ENCODE data around the gene SRGAP1.
"Not testable (repeated sequence)": the region's sequence is repeated elsewhere in the genome, so short reads cannot be mapped to it uniquely, and the experiment has no call there.

SRGAP1 gene

DNA sequence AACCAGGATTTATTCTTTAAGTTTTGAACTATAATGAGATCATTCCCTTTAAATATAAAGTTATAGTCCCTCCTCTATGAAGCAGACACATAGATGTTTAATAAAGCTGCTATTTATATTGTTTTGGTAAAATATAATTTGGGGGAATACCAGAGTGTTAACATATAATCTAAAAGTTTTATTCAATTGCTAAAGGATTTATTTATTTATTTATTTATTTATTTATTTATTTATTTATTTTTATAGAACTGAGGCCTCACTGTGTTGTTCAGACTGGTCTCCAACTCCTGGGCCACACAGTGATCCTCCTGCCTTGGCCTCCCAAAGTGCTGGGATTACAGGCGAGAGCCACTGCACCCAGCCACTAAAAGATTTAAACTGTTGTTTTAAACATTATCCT lies 278.9 kb downstream of the SRGAP1 start:
- no peak overlapping the region for H3K4me3 Mint-ChIP-seq
- H3K27ac Mint-ChIP-seq = no peak overlapping the region
- H3K27me3 Mint-ChIP-seq (ENCODE audit: low read depth) = no peaks in the 10 kb centered on the region
- no peaks in the 10 kb centered on the region for H3K4me1 Mint-ChIP-seq
- TF ChIP-seq, protein P1, sequence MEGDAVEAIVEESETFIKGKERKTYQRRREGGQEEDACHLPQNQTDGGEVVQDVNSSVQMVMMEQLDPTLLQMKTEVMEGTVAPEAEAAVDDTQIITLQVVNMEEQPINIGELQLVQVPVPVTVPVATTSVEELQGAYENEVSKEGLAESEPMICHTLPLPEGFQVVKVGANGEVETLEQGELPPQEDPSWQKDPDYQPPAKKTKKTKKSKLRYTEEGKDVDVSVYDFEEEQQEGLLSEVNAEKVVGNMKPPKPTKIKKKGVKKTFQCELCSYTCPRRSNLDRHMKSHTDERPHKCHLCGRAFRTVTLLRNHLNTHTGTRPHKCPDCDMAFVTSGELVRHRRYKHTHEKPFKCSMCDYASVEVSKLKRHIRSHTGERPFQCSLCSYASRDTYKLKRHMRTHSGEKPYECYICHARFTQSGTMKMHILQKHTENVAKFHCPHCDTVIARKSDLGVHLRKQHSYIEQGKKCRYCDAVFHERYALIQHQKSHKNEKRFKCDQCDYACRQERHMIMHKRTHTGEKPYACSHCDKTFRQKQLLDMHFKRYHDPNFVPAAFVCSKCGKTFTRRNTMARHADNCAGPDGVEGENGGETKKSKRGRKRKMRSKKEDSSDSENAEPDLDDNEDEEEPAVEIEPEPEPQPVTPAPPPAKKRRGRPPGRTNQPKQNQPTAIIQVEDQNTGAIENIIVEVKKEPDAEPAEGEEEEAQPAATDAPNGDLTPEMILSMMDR (IDR thresholded peaks at IDR 0.05; ENCODE audit: unreplicated experiment in 3 of 3) = no peak
- peaks cover 50% of the 10 kb centered on the region for H3K36me3 Mint-ChIP-seq (ENCODE audit: low read depth)
- no peaks in the 10 kb centered on the region for H3K9me3 Mint-ChIP-seq

DNA sequence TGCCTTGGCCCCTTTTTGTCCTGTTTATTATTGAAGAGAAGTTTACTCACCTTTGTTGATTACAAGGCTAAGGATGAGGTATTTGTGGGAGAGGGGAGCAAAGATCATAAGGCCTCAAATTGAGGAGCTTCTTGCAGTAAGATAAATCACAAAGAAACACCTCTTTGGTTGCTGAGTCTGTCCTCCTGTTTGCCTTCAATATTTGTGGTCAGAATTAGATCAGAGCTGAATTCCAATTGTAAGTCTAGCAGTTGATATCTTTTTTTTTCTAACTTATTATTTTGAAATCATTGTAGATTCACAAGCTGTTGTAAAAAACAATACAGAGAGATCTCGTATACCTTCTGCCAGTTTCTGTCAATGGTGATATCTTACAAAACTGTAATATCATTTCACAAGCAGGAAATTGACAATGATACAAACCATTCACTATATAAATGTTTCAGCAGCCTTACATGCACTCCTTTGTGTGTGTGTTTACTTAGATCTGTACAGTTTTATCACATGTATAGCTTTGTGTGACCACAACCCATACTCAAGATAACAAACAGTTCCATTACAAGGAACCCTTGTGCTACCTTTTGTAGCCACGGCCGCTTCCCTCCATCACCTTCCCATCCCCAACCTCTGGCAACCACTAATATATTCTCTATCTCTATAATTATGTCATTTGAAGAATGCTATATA lies 280.2 kb downstream of the SRGAP1 start:
- no peaks in the 10 kb centered on the region for H3K4me1 Mint-ChIP-seq
- H3K27ac Mint-ChIP-seq = no peak overlapping the region
- no peak overlapping the region for H3K4me3 Mint-ChIP-seq
- no peaks in the 10 kb centered on the region for H3K27me3 Mint-ChIP-seq (ENCODE audit: low read depth)
- H3K9me3 Mint-ChIP-seq = no peaks in the 10 kb centered on the region
- TF ChIP-seq, protein P1 (IDR thresholded peaks at IDR 0.05; ENCODE audit: unreplicated experiment in 3 of 3) = no peak
- H3K36me3 Mint-ChIP-seq (ENCODE audit: low read depth) = peaks cover 58% of the 10 kb centered on the region

DNA sequence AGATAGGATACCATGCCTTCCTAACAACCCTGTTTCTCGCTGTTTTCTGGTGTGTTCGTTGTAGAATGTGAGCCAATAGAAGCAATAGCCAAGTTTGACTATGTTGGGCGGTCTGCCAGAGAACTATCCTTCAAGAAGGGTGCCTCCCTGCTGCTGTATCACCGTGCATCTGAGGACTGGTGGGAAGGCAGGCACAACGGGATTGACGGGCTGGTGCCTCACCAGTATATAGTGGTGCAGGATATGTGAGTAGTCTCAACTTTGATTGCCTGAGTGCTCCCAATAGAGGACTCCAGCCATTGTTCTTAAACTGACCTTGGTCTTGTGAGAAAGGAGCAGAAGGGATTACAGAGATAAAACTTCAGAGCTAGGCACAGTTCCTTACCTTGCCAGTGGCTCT lies 281.4 kb downstream of the SRGAP1 start:
- Mint-ChIP-seq H3K4me3 (no peak overlapping the region), H3K4me1 (no peaks in the 10 kb centered on the region), H3K36me3 (ENCODE audit: low read depth) (peaks cover 66% of the 10 kb centered on the region), H3K9me3 (no peaks in the 10 kb centered on the region), H3K27me3 (ENCODE audit: low read depth) (no peaks in the 10 kb centered on the region), H3K27ac (no peak overlapping the region)
- TF ChIP-seq, protein P1 (IDR thresholded peaks at IDR 0.05; ENCODE audit: unreplicated experiment in 3 of 3) = no peak

DNA sequence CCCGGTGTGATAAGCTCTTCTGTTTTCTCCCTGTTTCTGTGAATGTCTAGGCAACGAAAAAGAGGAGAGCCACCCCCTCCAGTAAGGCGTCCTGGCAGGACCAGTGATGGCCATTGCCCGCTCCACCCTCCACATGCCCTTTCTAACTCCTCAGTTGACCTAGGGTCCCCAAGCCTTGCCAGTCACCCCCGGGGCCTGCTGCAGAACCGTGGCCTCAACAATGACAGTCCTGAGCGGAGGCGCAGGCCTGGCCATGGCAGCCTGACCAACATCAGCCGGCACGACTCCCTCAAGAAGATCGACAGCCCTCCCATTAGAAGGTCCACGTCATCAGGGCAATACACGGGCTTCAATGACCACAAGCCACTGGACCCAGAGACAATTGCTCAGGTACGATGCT lies 283.3 kb downstream of the SRGAP1 start:
- no peak overlapping the region for H3K27ac Mint-ChIP-seq
- H3K36me3 Mint-ChIP-seq (ENCODE audit: low read depth) = peaks cover 79% of the 10 kb centered on the region
- TF ChIP-seq, protein P1 (IDR thresholded peaks at IDR 0.05; ENCODE audit: unreplicated experiment in 3 of 3) = no peak
- peaks cover 14% of the 10 kb centered on the region for H3K9me3 Mint-ChIP-seq
- no peak overlapping the region for H3K4me3 Mint-ChIP-seq
- no peaks in the 10 kb centered on the region for H3K27me3 Mint-ChIP-seq (ENCODE audit: low read depth)
- no peaks in the 10 kb centered on the region for H3K4me1 Mint-ChIP-seq

DNA sequence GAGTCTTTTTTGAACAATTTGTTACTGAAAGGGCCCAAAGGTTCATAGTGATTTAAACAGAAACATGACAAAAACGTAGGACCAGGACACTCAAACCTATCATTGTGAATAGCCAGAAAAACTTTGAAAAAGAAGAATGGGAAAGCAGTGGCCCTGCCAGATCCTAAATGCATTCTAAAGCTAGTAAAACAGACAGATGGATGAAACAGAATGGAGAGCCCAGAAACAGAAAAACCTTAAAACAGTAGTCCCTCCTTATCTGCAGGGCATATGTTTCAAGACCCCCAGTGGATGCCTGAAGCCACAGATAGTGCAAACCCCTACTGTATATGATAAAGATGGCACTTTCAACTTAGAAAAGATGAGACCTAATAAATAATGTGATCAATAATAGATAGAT lies 283.9 kb downstream of the SRGAP1 start:
- Mint-ChIP-seq H3K27me3 (ENCODE audit: low read depth) (no peaks in the 10 kb centered on the region), H3K27ac (no peak overlapping the region), H3K36me3 (ENCODE audit: low read depth) (peaks cover 80% of the 10 kb centered on the region), H3K4me1 (no peaks in the 10 kb centered on the region), H3K9me3 (peaks cover 17% of the 10 kb centered on the region), H3K4me3 (no peak overlapping the region)
- TF ChIP-seq, protein P1 (IDR thresholded peaks at IDR 0.05; ENCODE audit: unreplicated experiment in 3 of 3) = no peak

DNA sequence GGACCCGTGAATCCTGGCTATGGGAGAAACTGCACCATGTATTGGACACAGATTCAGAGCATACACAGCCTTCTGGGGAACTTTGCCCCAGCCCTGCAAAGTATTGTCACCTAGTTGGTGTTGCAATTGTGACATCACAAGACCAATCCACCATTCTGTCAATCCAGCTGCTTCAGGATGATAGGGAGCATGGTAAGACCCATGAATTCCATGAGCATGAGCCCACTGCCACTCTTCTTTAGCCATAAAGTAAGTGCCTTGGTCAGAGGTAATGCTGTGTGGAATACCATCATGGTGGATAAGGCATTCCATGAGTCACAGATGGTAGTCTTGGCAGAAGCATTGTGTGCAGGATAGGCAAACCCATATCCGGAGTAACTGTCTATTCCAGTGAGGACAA lies 286.0 kb downstream of the SRGAP1 start:
- not testable (repeated sequence) for H3K4me3 Mint-ChIP-seq; H3K4me1 Mint-ChIP-seq; H3K27me3 Mint-ChIP-seq (ENCODE audit: low read depth); H3K27ac Mint-ChIP-seq
- peaks cover 95% of the 10 kb centered on the region for H3K36me3 Mint-ChIP-seq (ENCODE audit: low read depth)
- H3K9me3 Mint-ChIP-seq = peaks cover 34% of the 10 kb centered on the region

DNA sequence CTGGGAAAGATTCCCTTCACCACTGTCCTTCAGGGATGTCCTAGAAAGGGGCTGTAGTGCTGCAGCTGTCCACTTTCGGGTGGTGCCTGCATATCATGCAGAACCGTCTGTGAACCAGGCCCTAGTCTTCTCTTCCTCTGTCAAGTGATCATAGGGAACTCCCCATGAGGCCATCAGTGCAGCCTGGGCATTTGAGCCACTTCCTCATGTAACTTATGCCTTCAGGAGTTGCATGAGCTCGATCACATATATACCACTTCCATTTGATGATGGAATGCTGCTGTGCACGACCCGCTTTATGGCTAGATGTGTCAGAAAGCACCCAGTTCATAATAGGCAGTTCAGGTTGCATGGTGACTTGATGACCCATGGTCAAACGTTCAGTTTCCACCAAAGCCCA lies 287.0 kb downstream of the SRGAP1 start:
- peaks cover 97% of the 10 kb centered on the region for H3K36me3 Mint-ChIP-seq (ENCODE audit: low read depth)
- not testable (repeated sequence) for H3K27ac Mint-ChIP-seq; H3K4me1 Mint-ChIP-seq; H3K27me3 Mint-ChIP-seq (ENCODE audit: low read depth); H3K4me3 Mint-ChIP-seq
- peaks cover 40% of the 10 kb centered on the region for H3K9me3 Mint-ChIP-seq

DNA sequence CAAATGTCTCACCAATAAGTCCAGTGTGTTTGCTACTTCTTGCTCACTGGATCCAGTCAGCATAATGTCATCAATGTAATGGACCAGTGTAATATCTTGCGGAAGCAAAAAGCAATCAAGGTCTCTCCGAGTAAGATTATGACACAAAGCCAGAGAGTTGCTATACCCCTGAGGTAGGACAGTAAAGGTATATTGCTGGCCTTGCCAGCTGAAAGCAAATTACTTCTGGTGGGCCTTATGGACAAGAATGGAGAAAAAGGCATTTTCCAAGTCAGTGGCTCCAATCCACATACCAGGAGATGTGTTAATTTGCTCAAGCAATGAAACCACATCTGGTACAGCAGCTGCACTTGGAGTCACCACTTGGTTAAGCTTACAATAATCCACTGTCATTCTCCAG lies 288.2 kb downstream of the SRGAP1 start:
- H3K27me3 Mint-ChIP-seq (ENCODE audit: low read depth); H3K4me3 Mint-ChIP-seq; H3K4me1 Mint-ChIP-seq; H3K27ac Mint-ChIP-seq: not testable (repeated sequence)
- peaks cover 43% of the 10 kb centered on the region for H3K9me3 Mint-ChIP-seq
- peaks cover 98% of the 10 kb centered on the region for H3K36me3 Mint-ChIP-seq (ENCODE audit: low read depth)

All from nephron (organoid).